ENCODE results near the gene CLEC1B.
"Not testable (repeated sequence)": the region's sequence is repeated elsewhere in the genome, so short reads cannot be mapped to it uniquely, and the experiment has no call there.

The CLEC1B gene

DNA sequence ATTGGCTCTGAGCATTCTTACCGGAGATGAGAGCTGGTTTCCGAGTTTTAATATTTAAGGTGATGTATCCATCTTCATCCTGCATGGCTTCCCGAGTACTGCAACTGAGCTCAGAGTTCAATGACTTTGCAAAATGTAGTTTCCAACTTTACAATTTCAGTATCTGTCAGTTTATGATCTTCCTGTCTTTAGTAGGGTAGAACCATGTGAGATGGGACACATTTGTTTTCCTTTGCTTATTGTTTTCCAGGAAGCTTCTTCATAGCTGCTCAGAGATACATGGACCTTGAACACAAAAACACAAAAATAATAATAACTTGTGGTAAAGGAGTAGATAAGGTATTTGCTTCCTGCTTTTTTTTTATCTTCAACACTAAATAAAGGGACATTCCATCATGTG lies at the start of gene CLEC1B:
CLEC1B (minus strand) TSS at position 106 of the 400 bp plus-strand sequence; CDS start at position 85, 21 bp downstream.
- DNase-seq, result no peak

GRCh38 chr12:10048526-10048925 lies 49.6 kb upstream of the CLEC1B start:
- no peak for DNase-seq

GRCh38 chr12:10042167-10042566 lies 43.2 kb upstream of the CLEC1B start:
- no peak for DNase-seq

GRCh38 chr12:10033783-10034545 lies 35.0 kb upstream of the CLEC1B start:
- DNase-seq, result no peak

GRCh38 chr12:10031771-10032175 lies 32.9 kb upstream of the CLEC1B start:
- DNase-seq, result no peak

- DNase-seq, result no peak
Observed at GRCh38 chr12:10031321-10031720, 32.4 kb upstream of the CLEC1B start.

GRCh38 chr12:10030446-10030845 lies 31.5 kb upstream of the CLEC1B start, which contains the start of gene CLEC9A:
TSS of gene CLEC9A (plus strand) at chr12:10030682. CDS start at chr12:10052688, 22,006 bp downstream.
- no peak for DNase-seq

DNA sequence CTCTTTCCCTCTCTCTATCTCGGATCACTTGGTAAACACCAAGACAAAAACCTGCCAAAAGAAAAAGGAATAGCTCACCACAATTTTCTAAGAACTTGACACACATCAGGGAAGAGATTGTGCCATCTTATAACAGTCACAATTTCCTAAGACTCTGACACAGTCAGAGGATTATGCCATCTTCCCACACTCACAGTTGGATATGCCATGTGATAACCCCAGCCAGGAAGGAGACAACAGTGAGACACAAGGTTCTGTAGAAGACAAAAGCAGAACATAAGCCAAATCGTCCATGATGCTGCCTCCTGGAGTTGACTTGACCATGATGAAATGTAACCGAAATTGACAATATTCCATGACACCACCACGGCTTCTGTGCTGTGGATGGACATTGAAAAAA lies 28.8 kb upstream of the CLEC1B start:
- DNase-seq, result no peak

GRCh38 chr12:10027311-10027710 lies 28.4 kb upstream of the CLEC1B start:
- DNase-seq, result no peak

GRCh38 chr12:10026666-10027065 lies 27.7 kb upstream of the CLEC1B start:
- DNase-seq, result not testable (repeated sequence)

DNA sequence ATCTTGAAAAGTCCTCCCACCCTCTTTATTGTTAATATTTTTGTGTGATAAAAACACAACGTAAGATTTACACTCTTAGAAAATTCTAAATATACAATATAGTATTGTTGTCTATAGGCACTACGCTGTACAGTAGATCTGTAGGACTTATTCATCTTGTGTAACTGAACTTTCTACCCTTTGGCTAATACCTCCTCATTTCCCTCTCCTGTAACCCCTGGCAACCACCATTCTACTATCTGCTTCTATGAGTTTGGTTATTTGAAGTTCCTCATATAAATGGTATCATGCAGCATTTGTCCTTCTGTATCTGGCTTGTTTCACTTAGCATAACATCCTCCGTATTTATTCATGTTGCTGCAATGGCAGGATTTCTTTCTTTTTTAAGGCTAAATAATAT lies 26.3 kb upstream of the CLEC1B start:
- no peak for DNase-seq

DNA sequence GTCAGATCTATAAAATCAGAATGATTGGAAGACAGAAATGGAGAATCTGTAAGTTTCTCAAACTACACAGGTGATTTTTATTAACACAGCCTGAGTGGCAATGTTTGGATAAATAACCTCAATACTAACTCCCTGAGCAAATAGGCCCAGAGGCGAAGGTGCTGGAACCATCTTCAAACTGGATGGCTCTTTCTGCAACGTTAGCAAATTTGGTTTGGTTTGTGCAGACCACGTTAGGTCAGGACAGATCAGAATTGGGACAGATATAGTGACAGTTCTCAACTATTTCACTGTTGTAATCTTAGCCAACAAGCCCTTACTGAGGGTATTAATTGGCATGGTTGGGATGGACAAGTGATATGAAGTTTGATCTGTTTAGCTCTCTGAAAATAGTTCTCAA lies 22.4 kb upstream of the CLEC1B start:
- no peak for DNase-seq

- DNase-seq, result no peak
Observed at GRCh38 chr12:10018386-10018785, 19.5 kb upstream of the CLEC1B start.

- DNase-seq, result no peak
Observed at GRCh38 chr12:10016881-10017280, 18.0 kb upstream of the CLEC1B start.

DNA sequence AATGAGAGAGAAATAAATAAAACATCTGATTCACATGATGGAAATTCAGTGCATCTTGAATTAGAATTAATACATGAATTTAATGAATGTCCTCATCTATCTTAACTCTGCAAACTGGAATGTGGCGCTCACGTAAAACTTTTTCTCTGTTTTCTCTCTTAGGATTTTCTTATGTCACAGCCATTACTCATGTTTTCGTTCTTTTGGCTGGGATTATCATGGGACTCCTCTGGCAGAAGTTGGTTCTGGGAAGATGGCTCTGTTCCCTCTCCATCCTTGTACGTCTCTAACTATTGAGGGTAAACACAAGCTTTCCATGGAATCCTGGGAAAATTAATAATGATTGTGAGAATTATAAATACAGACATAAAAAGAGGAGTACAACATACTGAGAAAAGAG lies 16.5 kb upstream of the CLEC1B start:
- no peak for DNase-seq

DNA sequence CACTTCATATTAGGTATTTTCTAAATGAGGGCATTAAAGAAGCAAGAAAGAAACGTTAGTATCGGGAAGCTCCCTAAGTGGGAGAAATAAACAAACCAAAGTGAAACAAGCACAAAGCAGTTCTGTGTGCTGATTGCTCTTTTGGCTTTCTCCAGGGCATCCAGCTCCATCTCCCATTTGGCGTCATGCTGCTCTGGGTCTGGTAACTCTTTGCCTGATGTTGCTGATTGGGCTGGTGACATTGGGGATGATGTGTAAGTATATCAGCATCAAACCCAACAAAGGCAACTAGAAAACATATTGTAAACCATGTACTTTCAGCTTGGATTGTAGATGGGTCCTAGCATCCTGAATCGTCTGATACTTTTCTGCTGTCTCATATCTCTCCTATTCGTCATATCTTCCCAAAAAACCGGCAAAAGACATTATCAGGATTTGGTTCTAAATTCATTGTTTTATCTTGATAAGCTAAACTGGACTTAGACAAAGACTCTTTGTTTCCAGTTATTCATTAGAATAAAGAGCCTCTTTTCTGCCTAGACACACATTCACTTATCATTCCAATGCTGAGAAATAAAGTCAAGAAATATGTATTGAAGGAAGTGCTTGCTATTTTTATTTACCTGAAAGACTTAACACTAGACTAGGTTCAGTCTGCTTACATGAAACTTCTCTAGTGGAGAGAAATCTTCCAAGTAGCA lies 13.9 kb upstream of the CLEC1B start:
- no peak for DNase-seq

GRCh38 chr12:10001171-10001776 lies 2.4 kb upstream of the CLEC1B start:
- no peak for DNase-seq

DNA sequence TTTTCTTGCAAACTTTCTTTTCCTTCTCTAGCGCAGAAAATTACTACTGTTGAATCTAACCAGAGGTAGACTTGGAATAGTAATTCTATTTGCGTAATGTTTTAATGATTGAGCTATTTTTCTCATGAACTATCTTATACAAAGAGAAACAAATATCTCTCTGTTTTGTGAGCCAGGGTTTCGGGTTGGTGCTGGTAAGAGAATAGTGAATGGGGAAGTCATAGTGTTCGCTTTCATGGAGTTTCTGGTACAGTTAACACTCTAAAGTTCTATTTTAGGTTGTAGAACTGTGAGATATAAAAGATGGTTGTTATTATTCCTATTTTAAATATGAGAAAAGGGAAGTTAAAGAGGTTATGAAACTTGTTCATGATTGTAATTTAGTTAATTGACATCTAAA lies 6.6 kb downstream of the CLEC1B start:
- no peak for DNase-seq

DNA sequence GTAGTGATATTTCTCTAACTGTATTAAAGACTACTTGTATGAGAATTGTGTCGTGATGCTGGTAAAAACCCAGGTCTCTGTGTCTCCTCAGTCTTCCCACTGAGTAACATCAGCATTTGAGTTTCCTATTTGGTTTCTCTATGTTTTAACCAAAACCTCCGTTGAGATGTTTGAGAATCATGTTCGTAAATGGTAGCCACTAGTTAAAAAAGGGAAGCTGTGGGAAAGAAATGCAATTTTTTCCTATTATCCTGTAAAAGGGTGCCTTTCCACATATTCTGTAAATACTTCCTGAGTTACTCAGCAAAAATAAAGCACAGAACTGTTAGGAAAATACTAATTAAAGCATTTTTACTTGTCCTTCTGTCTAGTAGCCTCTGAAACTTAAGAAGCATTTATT lies 7.0 kb downstream of the CLEC1B start:
- no peak for DNase-seq

GRCh38 chr12:9980126-9980525 lies 18.8 kb downstream of the CLEC1B start:
- no peak for DNase-seq

GRCh38 chr12:9977916-9978315 lies 21.0 kb downstream of the CLEC1B start:
- DNase-seq, result no peak

DNA sequence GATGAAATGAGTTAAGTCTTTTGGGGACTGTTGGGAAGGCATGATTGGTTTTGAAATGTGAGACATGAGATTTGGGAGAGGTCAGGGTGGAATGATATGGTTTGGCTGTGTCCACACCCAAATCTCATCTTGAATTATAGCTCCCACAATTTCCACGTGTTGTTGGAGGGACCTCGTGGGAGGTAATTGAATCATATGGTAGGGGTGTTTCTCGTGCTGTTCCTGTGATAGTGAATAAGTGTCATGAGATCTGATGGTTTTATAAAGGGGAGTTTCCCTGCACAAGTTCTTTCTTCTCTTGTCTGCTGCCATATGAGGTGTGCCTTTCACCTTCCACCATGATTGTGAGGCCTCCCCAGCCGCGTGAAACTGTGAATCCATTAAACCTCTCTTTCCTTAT lies 22.3 kb downstream of the CLEC1B start:
- not testable (repeated sequence) for DNase-seq

DNA sequence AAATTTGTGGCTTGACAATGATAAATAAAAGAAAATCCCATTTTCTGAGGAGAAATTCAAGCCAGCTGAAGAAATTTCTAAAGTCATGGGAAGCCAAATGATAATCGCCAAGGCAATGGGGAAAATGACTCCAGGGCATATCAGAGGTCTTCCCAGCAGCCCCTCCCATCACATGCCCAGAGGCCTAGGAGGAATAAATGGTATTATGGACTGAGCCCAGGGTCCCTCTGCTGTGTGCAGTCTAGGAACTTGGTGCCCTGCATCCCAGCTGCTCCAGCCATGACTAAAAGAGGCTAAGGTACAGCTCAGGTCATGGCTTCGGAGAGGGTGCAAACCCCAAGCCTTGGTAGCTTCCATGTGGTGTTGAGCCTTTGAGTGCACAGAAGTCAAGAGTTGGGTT lies 23.3 kb downstream of the CLEC1B start:
- no peak for DNase-seq

- DNase-seq, result not testable (repeated sequence)
Observed at GRCh38 chr12:9974731-9975130, 24.2 kb downstream of the CLEC1B start.

All from CD4-positive, alpha-beta T cell treated with Interleukin-6 for 4 hours (primary cell).